GM21717 (cell line): ENCODE data around the gene KRTAP5-8.
"Not testable (repeated sequence)": the region's sequence is repeated elsewhere in the genome, so short reads cannot be mapped to it uniquely, and the experiment has no call there.

ENCODE experiments used
- ATAC-seq: cut with Tn5 transposase; IDR thresholded peaks from one replicate; pipeline ENCODE4 v1.9.1; 2021; ENCODE audit warnings: mild to moderate bottlenecking, moderate library complexity; ENCODE audit not compliant: unreplicated experiment

The KRTAP5-8 gene

GRCh38 chr11:71568704-71569349, 31.0 kb downstream of the KRTAP5-8 start:
- no peak for ATAC-seq

- ATAC-seq, result not testable (repeated sequence)
Observed at GRCh38 chr11:71571101-71571850, 33.5 kb downstream of the KRTAP5-8 start.

- ATAC-seq, result no peak
Observed at GRCh38 chr11:71572811-71573210, 35.0 kb downstream of the KRTAP5-8 start.

- no peak for ATAC-seq
Observed at GRCh38 chr11:71574418-71574817, 36.6 kb downstream of the KRTAP5-8 start.

GRCh38 chr11:71575723-71576424, 38.0 kb downstream of the KRTAP5-8 start:
- no peak for ATAC-seq

GRCh38 chr11:71576688-71577465, 39.1 kb downstream of the KRTAP5-8 start:
- not testable (repeated sequence) for ATAC-seq

- no peak for ATAC-seq
Observed at GRCh38 chr11:71577469-71578004, 39.7 kb downstream of the KRTAP5-8 start.

GRCh38 chr11:71579513-71579912, 41.7 kb downstream of the KRTAP5-8 start:
- not testable (repeated sequence) for ATAC-seq

GRCh38 chr11:71580057-71581003, 42.5 kb downstream of the KRTAP5-8 start:
- ATAC-seq, result no peak

- no peak for ATAC-seq
Observed at GRCh38 chr11:71581826-71582225, 44.0 kb downstream of the KRTAP5-8 start.

GRCh38 chr11:71582309-71582895, 44.6 kb downstream of the KRTAP5-8 start, which contains the start of gene KRTAP5-11:
TSS of gene KRTAP5-11 (minus strand) at chr11:71582875. CDS start at chr11:71582837, 38 bp downstream.
- ATAC-seq, result no peak

- ATAC-seq, result not testable (repeated sequence)
Observed at GRCh38 chr11:71582969-71583368, 45.1 kb downstream of the KRTAP5-8 start.

GRCh38 chr11:71585673-71586072, 47.8 kb downstream of the KRTAP5-8 start:
- not testable (repeated sequence) for ATAC-seq

GRCh38 chr11:71588314-71588713, 50.5 kb downstream of the KRTAP5-8 start:
- ATAC-seq, result not testable (repeated sequence)
